Hepatocyte (in vitro differentiated cells): ENCODE measurements around the gene MS4A6E.
"Not testable (repeated sequence)": the region's sequence is repeated elsewhere in the genome, so short reads cannot be mapped to it uniquely, and the experiment has no call there.

Experiments used
- EZH2phosphoT487 ChIP-seq: fragments of 200-600 bp; sonication (generic); IDR thresholded peaks from one replicate; pipeline ENCODE4 v1.6.1; 2018; ENCODE audit warnings: antibody characterized with exemption, mild to moderate bottlenecking, low read depth, moderate library complexity; ENCODE audit not compliant: unreplicated experiment, severe bottlenecking
- TF ChIP-seq, protein P1 (sequence below): fragments of 200-600 bp; sonication (generic); IDR thresholded peaks from 2 replicates; pipeline ENCODE4 v1.5.1; 2016; ENCODE audit warnings: antibody characterized with exemption, mild to moderate bottlenecking; ENCODE audit not compliant: poor library complexity

DNA sequence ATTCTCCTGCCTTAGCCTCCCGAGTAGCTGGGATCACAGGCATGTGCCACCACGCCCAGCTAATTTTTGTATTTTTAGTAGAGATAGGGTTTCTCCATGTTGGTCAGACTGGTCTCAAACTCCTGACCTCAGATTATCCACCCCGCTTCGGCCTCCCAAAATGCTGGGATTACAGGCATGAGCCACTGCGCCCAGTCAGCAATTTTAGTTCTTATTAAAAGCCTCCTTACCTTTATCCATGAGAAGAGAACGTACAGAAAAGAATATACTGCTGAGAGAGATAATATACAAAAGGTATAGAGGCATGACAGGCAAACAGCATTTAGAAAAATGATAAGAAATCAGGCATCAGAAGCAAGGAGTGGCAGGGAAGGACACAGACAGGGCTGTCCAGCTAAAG, 25.2 kb upstream of the MS4A6E start:
- TF ChIP-seq EZH2phosphoT487: not testable (repeated sequence)
- TF ChIP-seq, protein P1, sequence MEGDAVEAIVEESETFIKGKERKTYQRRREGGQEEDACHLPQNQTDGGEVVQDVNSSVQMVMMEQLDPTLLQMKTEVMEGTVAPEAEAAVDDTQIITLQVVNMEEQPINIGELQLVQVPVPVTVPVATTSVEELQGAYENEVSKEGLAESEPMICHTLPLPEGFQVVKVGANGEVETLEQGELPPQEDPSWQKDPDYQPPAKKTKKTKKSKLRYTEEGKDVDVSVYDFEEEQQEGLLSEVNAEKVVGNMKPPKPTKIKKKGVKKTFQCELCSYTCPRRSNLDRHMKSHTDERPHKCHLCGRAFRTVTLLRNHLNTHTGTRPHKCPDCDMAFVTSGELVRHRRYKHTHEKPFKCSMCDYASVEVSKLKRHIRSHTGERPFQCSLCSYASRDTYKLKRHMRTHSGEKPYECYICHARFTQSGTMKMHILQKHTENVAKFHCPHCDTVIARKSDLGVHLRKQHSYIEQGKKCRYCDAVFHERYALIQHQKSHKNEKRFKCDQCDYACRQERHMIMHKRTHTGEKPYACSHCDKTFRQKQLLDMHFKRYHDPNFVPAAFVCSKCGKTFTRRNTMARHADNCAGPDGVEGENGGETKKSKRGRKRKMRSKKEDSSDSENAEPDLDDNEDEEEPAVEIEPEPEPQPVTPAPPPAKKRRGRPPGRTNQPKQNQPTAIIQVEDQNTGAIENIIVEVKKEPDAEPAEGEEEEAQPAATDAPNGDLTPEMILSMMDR: not testable (repeated sequence)
